A549 (cell line): Measurements from ENCODE around the gene KRT84. TPM values are rescaled to one million over a fixed set of nuclear protein-coding genes. Genes with fewer than 3 reads are reported as not detected.

Source experiments
- ATAC-seq, 2 experiments: fragments of 200-7000 bp in 1 of 2; fragments of >200 bp in 1 of 2; cut with Nextera tagmentation in 1 of 2; cut with Tn5 transposase in 1 of 2; 3 replicates each; pipeline versions ENCODE4 v1.8.0 to v1.9.1; 2018 to 2020; ENCODE audit warnings: mild to moderate bottlenecking in 1 of 2, moderate library complexity in 1 of 2
- CTCF ChIA-PET: fragments of 300-600 bp; sonication (Branson Sonifier 250); formaldehyde crosslinking; extraction: SDS; loops from one replicate; lab custom pipeline; 2021; ENCODE audit warnings: antibody characterized with exemption, inconsistent platforms; lab: Yijun Ruan, JAX
- POLR2A ChIA-PET: fragments of 350-600 bp; formaldehyde crosslinking; extraction: SDS; loops from one replicate; lab custom pipeline; 2021; ENCODE audit warnings: antibody characterized with exemption, inconsistent platforms; lab: Yijun Ruan, JAX
- DNase-seq, 2 experiments: peaks; one replicate each; pipeline versions ENCODE4 v3.0.0 to v3.0.0-alpha.2; 2011 to 2016; ENCODE audit warnings: low read depth in 1 of 2, low spot score in 1 of 2
- FAIRE-seq: peaks from 2 replicates; lab custom pipeline; 2011; peaks lifted over from hg19 to GRCh38; lab: Jason Lieb, UNC
- H3K27ac ChIP-seq, 2 experiments: fragments of >200 bp; sonication (Bioruptor Twin); formaldehyde crosslinking; 3 replicates each; pipeline ENCODE4 v1.5.1; 2016 to 2017
- H3K4me1 ChIP-seq: fragments of >200 bp; sonication (Bioruptor Twin); formaldehyde crosslinking; 3 replicates; pipeline ENCODE4 v1.6.1; 2016
- H3K4me2 ChIP-seq: fragments of >200 bp; sonication (Bioruptor Twin); formaldehyde crosslinking; 3 replicates; pipeline ENCODE4 v1.6.1; 2016
- H3K4me3 ChIP-seq: fragments of >200 bp; sonication (Bioruptor Twin); formaldehyde crosslinking; 3 replicates; pipeline ENCODE4 v1.5.1; 2016
- H3K9me3 ChIP-seq: fragments of >200 bp; sonication (Bioruptor Twin); formaldehyde crosslinking; 3 replicates; pipeline ENCODE4 v1.6.1; 2016
- BHLHE40 ChIP-seq: IDR thresholded peaks from 2 replicates; pipeline ENCODE4 v1.6.1; 2012; ENCODE audit warnings: low read depth, low read length, inconsistent platforms
- CEBPB ChIP-seq, 2 experiments: fragments of >200 bp in 1 of 2; sonication (Bioruptor Twin) in 1 of 2; formaldehyde crosslinking in 1 of 2; IDR thresholded peaks; 2 replicates each; pipeline ENCODE4 v1.6.1; 2012 to 2016
- CHD4 ChIP-seq: fragments of 200-600 bp; sonication (generic); IDR thresholded peaks from 2 replicates; pipeline ENCODE4 v1.6.1; 2016; ENCODE audit warnings: antibody characterized with exemption, mild to moderate bottlenecking, borderline replicate concordance
- EHF ChIP-seq: fragments of 250-450 bp; sonication (Bioruptor Pico); IDR thresholded peaks from 2 replicates; pipeline ENCODE4 v1.5.0; 2020; ENCODE audit warnings: mild to moderate bottlenecking
- EP300 ChIP-seq, 2 experiments: fragments of >200 bp; sonication (Bioruptor Twin); formaldehyde crosslinking; IDR thresholded peaks; 2 replicates in 1 of 2; 3 replicates in 1 of 2; pipeline ENCODE4 v1.6.1; 2016 to 2017
- HDAC2 ChIP-seq: fragments of 200-600 bp; sonication (generic); IDR thresholded peaks from 2 replicates; pipeline ENCODE4 v1.6.1; 2016
- KDM5A ChIP-seq: fragments of 200-600 bp; sonication (generic); IDR thresholded peaks from 2 replicates; pipeline ENCODE4 v1.6.1; 2016; ENCODE audit warnings: antibody characterized with exemption, mild to moderate bottlenecking
- MAFK ChIP-seq: fragments of 450-650 bp; IDR thresholded peaks from 2 replicates; pipeline ENCODE4 v1.6.1; 2014; ENCODE audit not compliant: partially characterized antibody
- NFE2L2 ChIP-seq: fragments of 150-350 bp; conservative IDR thresholded peaks from 2 replicates; pipeline ENCODE4 v1.6.1; 2014; ENCODE audit warnings: low read length
- NR3C1 ChIP-seq: fragments of >200 bp; sonication (Bioruptor Twin); formaldehyde crosslinking; IDR thresholded peaks from 3 replicates; pipeline ENCODE4 v1.6.1; 2017
- RARB ChIP-seq: fragments of 250-450 bp; sonication (Bioruptor Pico); IDR thresholded peaks from 2 replicates; pipeline ENCODE4 v1.8.0; 2021; ENCODE audit warnings: mild to moderate bottlenecking, moderate library complexity
- RFX5 ChIP-seq: fragments of 450-650 bp; IDR thresholded peaks from 2 replicates; pipeline ENCODE4 v1.7.1; 2014; ENCODE audit warnings: antibody characterized with exemption, mild to moderate bottlenecking, moderate library complexity
- ZC3H11A ChIP-seq: fragments of 450-650 bp; IDR thresholded peaks from 2 replicates; pipeline ENCODE4 v1.6.1; 2014; ENCODE audit warnings: antibody characterized with exemption, mild to moderate bottlenecking
- ZNF302 ChIP-seq: fragments of 250-450 bp; sonication (Bioruptor Pico); IDR thresholded peaks from 2 replicates; pipeline ENCODE4 v1.9.0; 2021; ENCODE audit warnings: inconsistent platforms, mild to moderate bottlenecking, moderate library complexity
- WGBS: methylation state at CpG from one replicate; pipeline ENCODE4 v1.1.6; 2017; ENCODE audit errors: missing lambda C conversion rate; 5-methylcytosine and 5-hydroxymethylcytosine counted together
- polyA plus RNA-seq, 4 experiments: library from polyadenylated mRNA; depleted of rRNA in 3 of 4; stranded (reverse); fragments of >200 nt; fragmentation: RNase III in 1 of 4; extraction: RNeasy Plus Mini Kit Qiagen cat#74134 plus additional on column Dnase treatment in 1 of 4; gene quantifications; 2 replicates in 3 of 4; 3 replicates in 1 of 4; pipeline ENCODE4 v1.2.3, GENCODE V29; 2011 to 2017
- TF ChIP-seq, protein P1 (sequence below): fragments of 200-600 bp; sonication (generic); IDR thresholded peaks from 2 replicates; pipeline ENCODE4 v1.6.1; 2016; ENCODE audit warnings: antibody characterized with exemption, mild to moderate bottlenecking, moderate library complexity
- TF ChIP-seq, protein P2 (sequence below): fragments of >200 bp; sonication (Bioruptor Twin); formaldehyde crosslinking; IDR thresholded peaks from 3 replicates; pipeline ENCODE4 v1.5.1; 2016
- TF ChIP-seq, protein P3 (sequence below): fragments of >200 bp; sonication (Bioruptor Twin); formaldehyde crosslinking; IDR thresholded peaks from 2 replicates; pipeline ENCODE4 v1.6.1; 2016
- TF ChIP-seq, protein P4 (sequence below): fragments of >200 bp; sonication (Bioruptor Twin); formaldehyde crosslinking; IDR thresholded peaks from 3 replicates; pipeline ENCODE4 v1.6.1; 2016

The KRT84 gene
- polyA plus RNA-seq, 2 of the 4 experiments (the other 2 are of a cell fraction): not detected

DNA sequence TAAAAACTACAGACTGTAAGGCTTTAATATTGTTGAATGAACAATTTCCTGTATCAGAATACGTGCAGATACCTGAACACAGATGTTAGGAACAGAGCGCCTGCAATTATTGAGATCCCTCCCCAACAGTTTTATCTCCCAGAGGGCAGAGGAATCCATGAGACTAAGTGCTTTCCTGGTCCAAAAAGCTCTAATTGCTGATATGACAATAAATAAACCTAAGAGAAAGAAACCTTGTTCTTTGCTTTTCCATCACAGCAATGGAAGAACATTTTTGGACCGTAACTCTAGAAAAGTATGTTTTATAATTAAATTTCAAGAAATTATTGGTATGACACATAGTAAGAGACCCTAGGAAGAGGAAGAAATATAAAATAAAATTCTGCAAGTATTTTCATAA lies 51.3 kb downstream of the KRT84 start:
- Histone ChIP-seq H3K4me3 (no peak overlapping the region), H3K4me1 (peaks cover 21% of the 10 kb centered on the region), H3K4me2 (no peak overlapping the region), H3K9me3 (no peaks in the 10 kb centered on the region; the same call in 2 of the 3 replicates), H3K27ac (no peak overlapping the region)
- CTCF ChIA-PET: interaction anchor here (1.0 to 8.6 kb wide), 10 partner anchors 12 to 545 kb away, joined by 3 to 58 read pairs (median 4); no protein-coding TSS in a partner anchor
- no peak for ATAC-seq
- FAIRE-seq: no peak
- POLR2A ChIA-PET: no interaction called here
- TF ChIP-seq NR3C1 (no peak), MAFK (peak; percentile 91)
- 94% methylated on average over 3 of the region's 3 CpGs for WGBS
- no peak for DNase-seq

DNA sequence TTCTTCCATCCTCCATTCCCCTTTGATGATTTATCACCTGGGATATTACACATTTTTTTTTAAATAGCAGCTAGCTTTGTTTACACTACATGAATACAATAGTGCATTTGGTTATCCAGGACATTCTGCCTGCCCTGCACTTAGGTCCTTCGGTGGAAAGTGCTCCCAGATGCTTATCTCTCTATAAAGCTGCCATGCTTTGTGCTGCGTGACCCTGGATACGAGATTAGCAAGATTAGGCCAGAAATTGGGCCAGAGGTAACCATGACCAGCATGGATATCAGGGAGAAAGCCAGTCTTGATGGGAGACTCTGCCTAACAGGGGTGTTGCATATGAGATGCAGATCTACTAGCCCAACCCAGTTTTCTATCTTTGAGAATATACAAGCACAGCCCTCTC lies 52.1 kb downstream of the KRT84 start:
- H3K4me2 ChIP-seq: no peak overlapping the region
- 66% methylated on average over 3 of the region's 3 CpGs for WGBS
- DNase-seq (no peak), ATAC-seq (no peak), FAIRE-seq (no peak)
- peaks cover 24% of the 10 kb centered on the region for H3K4me1 ChIP-seq
- CTCF ChIA-PET: interaction anchor here (2.3 to 15.7 kb wide), 4 partner anchors 27 to 546 kb away, joined by 6 to 387 read pairs (median 44); partner anchors contain the start of gene KRT86
- POLR2A ChIA-PET: no interaction called here
- no peak overlapping the region for H3K27ac ChIP-seq
- no peaks in the 10 kb centered on the region; the same call in 2 of the 3 replicates for H3K9me3 ChIP-seq
- TF ChIP-seq KDM5A (no peak), ZNF302 (CRISPR knock-in tag) (no peak), RFX5 (no peak), CHD4 (no peak), EHF (CRISPR knock-in tag) (no peak), RARB (CRISPR knock-in tag) (no peak), CEBPB (IDR thresholded peaks at IDR 0.05) (no peak), ZC3H11A (no peak), NFE2L2 (no peak), BHLHE40 (no peak), HDAC2 (no peak), EP300 (IDR thresholded peaks at IDR 0.05) (no peak), NR3C1 (no peak)
- TF ChIP-seq, protein P1, sequence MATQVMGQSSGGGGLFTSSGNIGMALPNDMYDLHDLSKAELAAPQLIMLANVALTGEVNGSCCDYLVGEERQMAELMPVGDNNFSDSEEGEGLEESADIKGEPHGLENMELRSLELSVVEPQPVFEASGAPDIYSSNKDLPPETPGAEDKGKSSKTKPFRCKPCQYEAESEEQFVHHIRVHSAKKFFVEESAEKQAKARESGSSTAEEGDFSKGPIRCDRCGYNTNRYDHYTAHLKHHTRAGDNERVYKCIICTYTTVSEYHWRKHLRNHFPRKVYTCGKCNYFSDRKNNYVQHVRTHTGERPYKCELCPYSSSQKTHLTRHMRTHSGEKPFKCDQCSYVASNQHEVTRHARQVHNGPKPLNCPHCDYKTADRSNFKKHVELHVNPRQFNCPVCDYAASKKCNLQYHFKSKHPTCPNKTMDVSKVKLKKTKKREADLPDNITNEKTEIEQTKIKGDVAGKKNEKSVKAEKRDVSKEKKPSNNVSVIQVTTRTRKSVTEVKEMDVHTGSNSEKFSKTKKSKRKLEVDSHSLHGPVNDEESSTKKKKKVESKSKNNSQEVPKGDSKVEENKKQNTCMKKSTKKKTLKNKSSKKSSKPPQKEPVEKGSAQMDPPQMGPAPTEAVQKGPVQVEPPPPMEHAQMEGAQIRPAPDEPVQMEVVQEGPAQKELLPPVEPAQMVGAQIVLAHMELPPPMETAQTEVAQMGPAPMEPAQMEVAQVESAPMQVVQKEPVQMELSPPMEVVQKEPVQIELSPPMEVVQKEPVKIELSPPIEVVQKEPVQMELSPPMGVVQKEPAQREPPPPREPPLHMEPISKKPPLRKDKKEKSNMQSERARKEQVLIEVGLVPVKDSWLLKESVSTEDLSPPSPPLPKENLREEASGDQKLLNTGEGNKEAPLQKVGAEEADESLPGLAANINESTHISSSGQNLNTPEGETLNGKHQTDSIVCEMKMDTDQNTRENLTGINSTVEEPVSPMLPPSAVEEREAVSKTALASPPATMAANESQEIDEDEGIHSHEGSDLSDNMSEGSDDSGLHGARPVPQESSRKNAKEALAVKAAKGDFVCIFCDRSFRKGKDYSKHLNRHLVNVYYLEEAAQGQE: no peak
- TF ChIP-seq, protein P2, sequence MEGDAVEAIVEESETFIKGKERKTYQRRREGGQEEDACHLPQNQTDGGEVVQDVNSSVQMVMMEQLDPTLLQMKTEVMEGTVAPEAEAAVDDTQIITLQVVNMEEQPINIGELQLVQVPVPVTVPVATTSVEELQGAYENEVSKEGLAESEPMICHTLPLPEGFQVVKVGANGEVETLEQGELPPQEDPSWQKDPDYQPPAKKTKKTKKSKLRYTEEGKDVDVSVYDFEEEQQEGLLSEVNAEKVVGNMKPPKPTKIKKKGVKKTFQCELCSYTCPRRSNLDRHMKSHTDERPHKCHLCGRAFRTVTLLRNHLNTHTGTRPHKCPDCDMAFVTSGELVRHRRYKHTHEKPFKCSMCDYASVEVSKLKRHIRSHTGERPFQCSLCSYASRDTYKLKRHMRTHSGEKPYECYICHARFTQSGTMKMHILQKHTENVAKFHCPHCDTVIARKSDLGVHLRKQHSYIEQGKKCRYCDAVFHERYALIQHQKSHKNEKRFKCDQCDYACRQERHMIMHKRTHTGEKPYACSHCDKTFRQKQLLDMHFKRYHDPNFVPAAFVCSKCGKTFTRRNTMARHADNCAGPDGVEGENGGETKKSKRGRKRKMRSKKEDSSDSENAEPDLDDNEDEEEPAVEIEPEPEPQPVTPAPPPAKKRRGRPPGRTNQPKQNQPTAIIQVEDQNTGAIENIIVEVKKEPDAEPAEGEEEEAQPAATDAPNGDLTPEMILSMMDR: no peak
- TF ChIP-seq, protein P3, sequence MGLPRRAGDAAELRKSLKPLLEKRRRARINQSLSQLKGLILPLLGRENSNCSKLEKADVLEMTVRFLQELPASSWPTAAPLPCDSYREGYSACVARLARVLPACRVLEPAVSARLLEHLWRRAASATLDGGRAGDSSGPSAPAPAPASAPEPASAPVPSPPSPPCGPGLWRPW: no peak
- TF ChIP-seq, protein P4, sequence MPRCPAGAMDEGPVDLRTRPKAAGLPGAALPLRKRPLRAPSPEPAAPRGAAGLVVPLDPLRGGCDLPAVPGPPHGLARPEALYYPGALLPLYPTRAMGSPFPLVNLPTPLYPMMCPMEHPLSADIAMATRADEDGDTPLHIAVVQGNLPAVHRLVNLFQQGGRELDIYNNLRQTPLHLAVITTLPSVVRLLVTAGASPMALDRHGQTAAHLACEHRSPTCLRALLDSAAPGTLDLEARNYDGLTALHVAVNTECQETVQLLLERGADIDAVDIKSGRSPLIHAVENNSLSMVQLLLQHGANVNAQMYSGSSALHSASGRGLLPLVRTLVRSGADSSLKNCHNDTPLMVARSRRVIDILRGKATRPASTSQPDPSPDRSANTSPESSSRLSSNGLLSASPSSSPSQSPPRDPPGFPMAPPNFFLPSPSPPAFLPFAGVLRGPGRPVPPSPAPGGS: no peak
- H3K4me3 ChIP-seq: no peak overlapping the region
